ENCODE data around the gene LAMC2. TPM values are rescaled to one million over a fixed set of nuclear protein-coding genes. Genes with fewer than 3 reads are reported as not detected.

Gene LAMC2
- total and polyA plus RNA-seq, 2 of the 8 experiments (the other 6 are each of a cell fraction or from before 2014, with no cell fraction given): 4.6 to 12.9 TPM

- POLR2A ChIA-PET (ENCODE audit: partially characterized antibody): interaction anchor here (0.9 to 1.2 kb wide), 2 partner anchors 13 kb away, joined by 3 read pairs; no protein-coding TSS in a partner anchor
- no peak overlapping the region for H3K4ac ChIP-seq (replicated peaks; ENCODE audit: insufficient read length, low read depth, low read length)
- no peaks in the 10 kb centered on the region for H3K9me3 ChIP-seq (ENCODE audit: insufficient read depth in 2 of 2, low read depth in 1 of 2, low read length in 1 of 2)
- FAIRE-seq (no peak), DNase-seq (ENCODE audit: low read depth in 1 of 2, low spot score in 2 of 2) (no peak)
- H2BK15ac ChIP-seq (ENCODE audit: low read length): no peak overlapping the region
- H3K4me2 ChIP-seq (ENCODE audit: insufficient read depth in 1 of 2, low read depth in 2 of 2, low read length in 2 of 2): no peak overlapping the region
- no peak overlapping the region for H3K23ac ChIP-seq (ENCODE audit: insufficient read length)
- H4K5ac ChIP-seq (ENCODE audit: insufficient read length, low read depth, low read length): no peak overlapping the region
- no peak overlapping the region for H2AFZ ChIP-seq (ENCODE audit: low read length)
- H3K27ac ChIP-seq (ENCODE audit: low read depth, low read length): no peak overlapping the region
- H2BK20ac ChIP-seq (ENCODE audit: low read length): no peak overlapping the region
- no peak overlapping the region for H2BK5ac ChIP-seq (ENCODE audit: low read depth, low read length)
- no peak overlapping the region for H3K18ac ChIP-seq (ENCODE audit: extremely low read depth, low read length)
- H4K20me1 ChIP-seq (replicated peaks in 1 of 2; ENCODE audit: control insufficient read depth in 1 of 2, insufficient read depth in 2 of 2, low read length in 2 of 2): no peaks in the 10 kb centered on the region
- H3K4me1 ChIP-seq (replicated peaks in 1 of 4; ENCODE audit: control insufficient read depth in 3 of 4, insufficient read depth in 4 of 4, low read length in 3 of 4): peaks cover 0 to 6% (median 3%) of the 10 kb centered on the region in 4 experiments; a peak in 2 of 7 replicates
- H3K27me3 ChIP-seq (replicated peaks in 1 of 4; ENCODE audit: control insufficient read depth in 3 of 4, extremely low read depth in 1 of 4, insufficient read depth in 3 of 4, low read length in 3 of 4): no peaks in the 10 kb centered on the region
- H3K79me1 ChIP-seq (ENCODE audit: low read depth, low read length): no peaks in the 10 kb centered on the region
- no peaks in the 10 kb centered on the region for H3K36me3 ChIP-seq (ENCODE audit: control insufficient read depth in 2 of 4, insufficient read depth in 4 of 4, low read length in 3 of 4)
- H3K9ac ChIP-seq (replicated peaks in 1 of 4; ENCODE audit: extremely low read depth in 1 of 4, low read depth in 3 of 4, low read length in 3 of 4): no peak overlapping the region
- no peak overlapping the region for H2BK12ac ChIP-seq (ENCODE audit: low read depth, low read length)
- H4K91ac ChIP-seq (replicated peaks; ENCODE audit: insufficient read length, low read length): no peak overlapping the region
- no peaks in the 10 kb centered on the region for H3K23me2 ChIP-seq (ENCODE audit: low read depth, low read length)
- H2AK5ac ChIP-seq (ENCODE audit: low read depth, low read length): no peak overlapping the region
- no peak overlapping the region for H3K14ac ChIP-seq (ENCODE audit: insufficient read length)
- no peak overlapping the region for H4K8ac ChIP-seq (ENCODE audit: extremely low read depth, insufficient read depth, low read length)
- H2BK120ac ChIP-seq (replicated peaks; ENCODE audit: low read depth, low read length): no peak overlapping the region
- WGBS, 2 experiments (ENCODE audit: extremely low coverage in 1 of 2, insufficient coverage in 1 of 2, insufficient read length in 1 of 2, insufficient replicate concordance in 2 of 2, low coverage in 1 of 2, low lambda C conversion rate in 2 of 2, missing lambda C conversion rate in 1 of 2): 70% methylated on average over 5 of the region's 5 CpGs; no CpG with 5 or more reads in 1 of the 2 experiments
- H3K56ac ChIP-seq (replicated peaks; ENCODE audit: insufficient read length, low read depth, low read length): no peak overlapping the region
- H3K4me3 ChIP-seq (ENCODE audit: extremely low read depth in 1 of 4, insufficient read depth in 2 of 4, low read depth in 3 of 4, low read length in 4 of 4): no peak overlapping the region
- CTCF ChIA-PET (ENCODE audit: partially characterized antibody): interaction anchor here (1.6 to 9.7 kb wide), 2 partner anchors 9 to 13 kb away, joined by 4 to 86 read pairs; no protein-coding TSS in a partner anchor
- H3K79me2 ChIP-seq (ENCODE audit: control insufficient read depth in 1 of 2, insufficient read depth in 2 of 2, low read length in 2 of 2): no peaks in the 10 kb centered on the region
- TF ChIP-seq PHF8 (conservative IDR thresholded peaks at IDR 0.05; ENCODE audit: low read depth, low read length) (no peak), RFX5 (IDR thresholded peaks at IDR 0.05; ENCODE audit: borderline replicate concordance, low read depth, low read length) (no peak), CEBPB (IDR thresholded peaks at IDR 0.05; ENCODE audit: low read depth, low read length) (no peak), EZH2 (IDR thresholded peaks at IDR 0.05; ENCODE audit: low read depth, low read length, severe bottlenecking) (no peak), SP1 (IDR thresholded peaks at IDR 0.05; ENCODE audit: low read depth, low read length) (no peak), SIRT6 (IDR thresholded peaks at IDR 0.05; ENCODE audit: low read length) (no peak), SUZ12 (IDR thresholded peaks at IDR 0.05; ENCODE audit: low read length) (no peak), POLR2A (IDR thresholded peaks at IDR 0.05; ENCODE audit: control extremely low read depth in 1 of 2, low read depth in 2 of 2, low read length in 2 of 2) (no peak), SP2 (IDR thresholded peaks at IDR 0.05; ENCODE audit: low read length) (no peak), GTF2F1 (IDR thresholded peaks at IDR 0.05; ENCODE audit: borderline replicate concordance, low read depth, low read length) (no peak), HDAC2 (IDR thresholded peaks at IDR 0.05; ENCODE audit: borderline replicate concordance in 1 of 2, low read depth in 2 of 2, low read length in 2 of 2) (no peak), YY1 (IDR thresholded peaks at IDR 0.05; ENCODE audit: low read depth, low read length) (no peak), SRF (IDR thresholded peaks at IDR 0.05; ENCODE audit: low read depth, low read length) (no peak)
Observed at GRCh38 chr1:183214021-183214970, 28.2 kb downstream of the LAMC2 start.
